Measurements from ENCODE around the gene GGT1.

- TF ChIP-seq ZNF274 (IDR thresholded peaks at IDR 0.05; ENCODE audit: low read depth, low read length) (no peak), CTCF (IDR thresholded peaks at IDR 0.05 in 2 of 3, conservative IDR thresholded peaks at IDR 0.05 in 1 of 3; ENCODE audit: borderline replicate concordance in 1 of 3, insufficient read depth in 1 of 3, low read depth in 2 of 3, low read length in 2 of 3) (no peak), EZH2phosphoT487 (IDR thresholded peaks at IDR 0.05; ENCODE audit: borderline replicate concordance) (no peak)
Measured at GRCh38 chr22:24601217-24602104, 1.5 kb upstream of the GGT1 start.
